H9 (cell line): ENCODE data around the gene TM4SF1. TPM values are rescaled to one million over a fixed set of nuclear protein-coding genes. Genes with fewer than 3 reads are reported as not detected.

ENCODE experiments used
- DNase-seq: peaks from one replicate; pipeline ENCODE4 v3.0.0-alpha.2; 2017
- H2AFZ ChIP-seq: one replicate; pipeline ENCODE4 v1.6.1; 2013; ENCODE audit warnings: mild to moderate bottlenecking, low read length, control low read depth, moderate library complexity
- H2AK5ac ChIP-seq: 2 replicates; pipeline ENCODE4 v1.6.1; 2013; ENCODE audit warnings: low read length, control low read depth, mixed read lengths; ENCODE audit not compliant: insufficient read length
- H2BK120ac ChIP-seq: one replicate; pipeline ENCODE4 v1.6.1; 2013; ENCODE audit warnings: low read depth, mild to moderate bottlenecking, low read length, control low read depth, inconsistent platforms; ENCODE audit not compliant: poor library complexity, severe bottlenecking
- H2BK12ac ChIP-seq: 2 replicates; pipeline ENCODE4 v1.6.1; 2013; ENCODE audit warnings: low read length, control low read depth, mixed read lengths, low read depth; ENCODE audit not compliant: insufficient read length
- H2BK15ac ChIP-seq: 2 replicates; pipeline ENCODE4 v1.6.1; 2013; ENCODE audit warnings: low read depth, low read length, control low read depth
- H2BK20ac ChIP-seq: one replicate; pipeline ENCODE4 v1.6.1; 2013; ENCODE audit warnings: low read depth, mild to moderate bottlenecking, low read length, control low read depth, inconsistent platforms; ENCODE audit not compliant: poor library complexity, severe bottlenecking
- H2BK5ac ChIP-seq: 2 replicates; pipeline ENCODE4 v1.6.1; 2013; ENCODE audit warnings: low read length, control low read depth, mixed read lengths; ENCODE audit not compliant: insufficient read length
- H3K14ac ChIP-seq: 2 replicates; pipeline ENCODE4 v1.6.1; 2013; ENCODE audit warnings: low read length, control low read depth; ENCODE audit not compliant: insufficient read depth
- H3K18ac ChIP-seq: 2 replicates; pipeline ENCODE4 v1.6.1; 2013; ENCODE audit warnings: low read depth, mild to moderate bottlenecking, mixed read lengths, low read length, control low read depth; ENCODE audit not compliant: insufficient read length
- H3K23ac ChIP-seq: 2 replicates; pipeline ENCODE4 v1.6.1; 2013; ENCODE audit warnings: low read length, control low read depth, mixed read lengths, low read depth; ENCODE audit not compliant: insufficient read length
- H3K23me2 ChIP-seq: 2 replicates; pipeline ENCODE4 v1.6.1; 2013; ENCODE audit warnings: low read depth, mild to moderate bottlenecking, mixed read lengths, low read length, control low read depth; ENCODE audit not compliant: insufficient read length, poor library complexity, severe bottlenecking
- H3K27ac ChIP-seq: 2 replicates; pipeline ENCODE4 v1.5.1; 2013; ENCODE audit warnings: low read length, control low read depth, mixed read lengths, low read depth; ENCODE audit not compliant: insufficient read length
- H3K27me3 ChIP-seq: 2 replicates; pipeline ENCODE4 v1.6.1; 2013; ENCODE audit warnings: low read length, control low read depth, inconsistent platforms; ENCODE audit not compliant: insufficient read depth
- H3K4ac ChIP-seq: 2 replicates; pipeline ENCODE4 v1.6.1; 2013; ENCODE audit warnings: low read depth, mild to moderate bottlenecking, control low read depth, inconsistent platforms, low read length, moderate library complexity
- H3K4me1 ChIP-seq: 2 replicates; pipeline ENCODE4 v1.6.1; 2013; ENCODE audit warnings: low read length, control low read depth, inconsistent platforms; ENCODE audit not compliant: insufficient read depth
- H3K4me2 ChIP-seq: 2 replicates; pipeline ENCODE4 v1.6.1; 2013; ENCODE audit warnings: low read length, control low read depth, mixed read lengths; ENCODE audit not compliant: insufficient read length, insufficient read depth
- H3K56ac ChIP-seq: 2 replicates; pipeline ENCODE4 v1.6.1; 2013; ENCODE audit warnings: low read depth, mild to moderate bottlenecking, mixed read lengths, low read length, control low read depth; ENCODE audit not compliant: insufficient read length
- H3K79me1 ChIP-seq: 2 replicates; pipeline ENCODE4 v1.6.1; 2013; ENCODE audit warnings: low read depth, mild to moderate bottlenecking, moderate library complexity, low read length, control low read depth, inconsistent platforms; ENCODE audit not compliant: insufficient read depth, poor library complexity, severe bottlenecking
- H3K79me2 ChIP-seq: 2 replicates; pipeline ENCODE4 v1.6.1; 2013; ENCODE audit warnings: low read length, control low read depth, inconsistent platforms; ENCODE audit not compliant: insufficient read depth
- H3K9ac ChIP-seq: 2 replicates; pipeline ENCODE4 v1.6.1; 2013; ENCODE audit warnings: low read length, control low read depth, mixed read lengths; ENCODE audit not compliant: insufficient read length; ENCODE audit errors: extremely low read depth
- H3K9me3 ChIP-seq: one replicate; pipeline ENCODE4 v1.6.1; 2013; ENCODE audit warnings: low read depth, low read length, inconsistent platforms; ENCODE audit not compliant: control insufficient read depth
- H3T11ph ChIP-seq: one replicate; pipeline ENCODE4 v1.6.1; 2013; ENCODE audit warnings: mild to moderate bottlenecking, low read length, control low read depth, inconsistent platforms
- H4K20me1 ChIP-seq: one replicate; pipeline ENCODE4 v1.6.1; 2013; ENCODE audit not compliant: control insufficient read depth, insufficient read length, insufficient read depth
- H4K5ac ChIP-seq: 2 replicates; pipeline ENCODE4 v1.6.1; 2013; ENCODE audit warnings: low read depth, mild to moderate bottlenecking, mixed read lengths, low read length, control low read depth; ENCODE audit not compliant: insufficient read length
- H4K8ac ChIP-seq: replicated peaks from 2 replicates; pipeline ENCODE4 v1.6.1; 2013; ENCODE audit warnings: low read length, control low read depth, mixed read lengths, low read depth; ENCODE audit not compliant: insufficient read length
- H4K91ac ChIP-seq: 2 replicates; pipeline ENCODE4 v1.6.1; 2013; ENCODE audit warnings: low read depth, mild to moderate bottlenecking, moderate library complexity, mixed read lengths, low read length, control low read depth; ENCODE audit not compliant: insufficient read length
- H3K27ac Mint-ChIP-seq, 3 experiments: 2 replicates in 2 of 3; 3 replicates in 1 of 3; pipeline ENCODE4 v1.8.0; 2020 to 2021; ENCODE audit warnings: mixed read lengths in 3 of 3, mild to moderate bottlenecking in 1 of 3, moderate library complexity in 1 of 3
- H3K27me3 Mint-ChIP-seq: 2 replicates; pipeline ENCODE4 v1.8.0; 2021; ENCODE audit warnings: low read depth, mild to moderate bottlenecking, moderate library complexity, mixed read lengths
- H3K36me3 Mint-ChIP-seq, 3 experiments: 2 replicates in 2 of 3; 3 replicates in 1 of 3; pipeline ENCODE4 v1.8.0; 2020 to 2021; ENCODE audit warnings: low read depth in 3 of 3, mixed read lengths in 3 of 3; ENCODE audit not compliant: insufficient read depth in 1 of 3
- H3K4me1 Mint-ChIP-seq, 2 experiments: 2 replicates each; pipeline ENCODE4 v1.8.0; 2020; ENCODE audit warnings: mixed read lengths in 2 of 2
- H3K4me3 Mint-ChIP-seq, 2 experiments: 2 replicates in 1 of 2; 3 replicates in 1 of 2; pipeline ENCODE4 v1.8.0; 2020 to 2021; ENCODE audit warnings: mild to moderate bottlenecking in 2 of 2, mixed read lengths in 2 of 2, moderate library complexity in 1 of 2
- H3K9me3 Mint-ChIP-seq, 2 experiments: 2 replicates in 1 of 2; 3 replicates in 1 of 2; pipeline ENCODE4 v1.8.0; 2020; ENCODE audit warnings: mild to moderate bottlenecking in 2 of 2, mixed read lengths in 2 of 2, moderate library complexity in 1 of 2
- CTCF ChIP-seq: fragments of 200-600 bp; sonication (generic); conservative IDR thresholded peaks from 3 replicates; pipeline ENCODE4 v1.8.0; 2021; ENCODE audit warnings: antibody characterized with exemption, mild to moderate bottlenecking
- WGBS: extraction: QIAGEN DNeasy Blood & Tissue Kit; methylation state at CpG from one replicate; pipeline ENCODE4 v1.1.7; 2013; ENCODE audit warnings: missing lambda C conversion rate, low lambda C conversion rate, mixed read lengths; ENCODE audit not compliant: insufficient read length; ENCODE audit errors: extremely low coverage; 5-methylcytosine and 5-hydroxymethylcytosine counted together
- total RNA-seq: library from RNA; stranded (reverse); gene quantifications from 2 replicates; pipeline ENCODE4 v1.2.1, GENCODE V29; 2021

TM4SF1 gene
- total RNA-seq, 1 experiment from 2014 or later = 1.2 TPM

- Histone ChIP-seq H3K27me3 (no peaks in the 10 kb centered on the region), H4K5ac (no peak overlapping the region), H4K91ac (no peak overlapping the region), H3K4ac (no peak overlapping the region), H3K4me1 (no peaks in the 10 kb centered on the region), H3K79me1 (no peaks in the 10 kb centered on the region), H3T11ph (no peak overlapping the region), H3K9me3 (no peaks in the 10 kb centered on the region), H2AFZ (peak overlapping the region; percentile 16), H3K79me2 (no peaks in the 10 kb centered on the region), H3K14ac (no peak overlapping the region), H3K23me2 (no peaks in the 10 kb centered on the region), H4K20me1 (no peaks in the 10 kb centered on the region), H2BK20ac (no peak overlapping the region), H4K8ac (no peak overlapping the region), H3K27ac (no peak overlapping the region), H3K18ac (no peak overlapping the region), H2BK12ac (no peak overlapping the region), H2BK15ac (no peak overlapping the region), H3K23ac (no peak overlapping the region), H3K56ac (no peak overlapping the region), H3K4me2 (no peak overlapping the region), H2BK120ac (no peak overlapping the region), H2AK5ac (no peak overlapping the region), H3K9ac (no peak overlapping the region), H2BK5ac (no peak overlapping the region)
- no peak for DNase-seq
- no peaks in the 10 kb centered on the region for H3K27me3 Mint-ChIP-seq
- no peak for TF ChIP-seq CTCF
- H3K9me3 Mint-ChIP-seq = no peaks in the 10 kb centered on the region
- no peak overlapping the region for H3K27ac Mint-ChIP-seq
- no peaks in the 10 kb centered on the region for H3K4me1 Mint-ChIP-seq
- no peak overlapping the region for H3K4me3 Mint-ChIP-seq
- no CpG with 5 or more reads among the region's 1 CpG for WGBS
- no peaks in the 10 kb centered on the region for H3K36me3 Mint-ChIP-seq
Measured at GRCh38 chr3:149414557-149415231, 37.2 kb upstream of the TM4SF1 start.
